HepG2 (cell line): ENCODE measurements around the gene GRAMD1A. TPM values are rescaled to one million over a fixed set of nuclear protein-coding genes. Genes with fewer than 3 reads are reported as not detected.
A peak's percentile ranks its signal among the peaks of the same experiment; 100 is the strongest.

Experiments used
- ELF4 ChIP-seq: sonication (generic); formaldehyde crosslinking; IDR thresholded peaks from 2 replicates; pipeline ENCODE4 v1.5.0; 2020; ENCODE audit warnings: missing genetic modification reagents, mild to moderate bottlenecking, moderate library complexity, borderline replicate concordance
- ELK4 ChIP-seq: sonication (generic); formaldehyde crosslinking; IDR thresholded peaks from 2 replicates; pipeline ENCODE4 v1.9.0; 2021; ENCODE audit warnings: missing genetic modification reagents, borderline replicate concordance
- ESRRA ChIP-seq: sonication (generic); formaldehyde crosslinking; IDR thresholded peaks from 2 replicates; pipeline ENCODE4 v1.5.1; 2020; ENCODE audit warnings: mild to moderate bottlenecking, low read depth, missing genetic modification reagents
- HOMEZ ChIP-seq: IDR thresholded peaks from 2 replicates; pipeline ENCODE4 v1.6.1; 2016; ENCODE audit warnings: low read depth
- KLF9 ChIP-seq: IDR thresholded peaks from 2 replicates; pipeline ENCODE4 v1.6.1; 2016; ENCODE audit warnings: low read depth
- MBD4 ChIP-seq: IDR thresholded peaks from 2 replicates; pipeline ENCODE4 v1.6.1; 2012; ENCODE audit warnings: low read length, inconsistent platforms, borderline replicate concordance
- MED13 ChIP-seq: sonication (generic); formaldehyde crosslinking; IDR thresholded peaks from 2 replicates; pipeline ENCODE4 v1.5.0; 2020; ENCODE audit warnings: missing genetic modification reagents
- REST ChIP-seq, 2 experiments: IDR thresholded peaks; 2 replicates each; pipeline ENCODE4 v1.6.1; 2011 to 2012; ENCODE audit warnings: low read length in 2 of 2, borderline replicate concordance in 1 of 2, low read depth in 1 of 2, mild to moderate bottlenecking in 1 of 2, moderate library complexity in 1 of 2
- REXO4 ChIP-seq: sonication (generic); formaldehyde crosslinking; IDR thresholded peaks from 2 replicates; pipeline ENCODE4 v1.8.0; 2022; ENCODE audit warnings: missing genetic modification reagents, mild to moderate bottlenecking, borderline replicate concordance
- TARDBP ChIP-seq: sonication (generic); formaldehyde crosslinking; IDR thresholded peaks from 2 replicates; pipeline ENCODE4 v1.8.0; 2022; ENCODE audit warnings: mild to moderate bottlenecking, missing genetic modification reagents
- ZFP37 ChIP-seq: sonication (generic); formaldehyde crosslinking; IDR thresholded peaks from 2 replicates; pipeline ENCODE4 v1.4.0; 2020; ENCODE audit warnings: missing genetic modification reagents, borderline replicate concordance
- ZNF124 ChIP-seq: sonication (generic); formaldehyde crosslinking; IDR thresholded peaks from 2 replicates; pipeline ENCODE4 v1.4.0; 2020; ENCODE audit warnings: missing genetic modification reagents
- ZNF281 ChIP-seq: sonication (generic); formaldehyde crosslinking; IDR thresholded peaks from 2 replicates; pipeline ENCODE4 v1.4.0; 2020; ENCODE audit warnings: missing genetic modification reagents, borderline replicate concordance
- ZNF362 ChIP-seq: sonication (generic); formaldehyde crosslinking; IDR thresholded peaks from 2 replicates; pipeline ENCODE4 v1.4.0; 2020; ENCODE audit warnings: missing genetic modification reagents, mild to moderate bottlenecking, borderline replicate concordance
- ZNF776 ChIP-seq: sonication (generic); formaldehyde crosslinking; IDR thresholded peaks from 2 replicates; pipeline ENCODE4 v1.4.0; 2020; ENCODE audit warnings: mild to moderate bottlenecking, missing genetic modification reagents
- ZSCAN30 ChIP-seq: sonication (generic); formaldehyde crosslinking; IDR thresholded peaks from 2 replicates; pipeline ENCODE4 v1.5.0; 2020; ENCODE audit warnings: mild to moderate bottlenecking, missing genetic modification reagents
- polyA plus RNA-seq, 8 experiments: library from polyadenylated mRNA; depleted of rRNA in 3 of 8; stranded (reverse) in 7 of 8; unstranded in 1 of 8; fragments of >200 nt; fragmentation: Illumina TruSeq in 4 of 8; extraction: Trizol in 4 of 8; gene quantifications; 2 replicates each; pipeline versions ENCODE4 v1.2.1 to v1.2.3, GENCODE V29; 2011 to 2016; ENCODE audit warnings: low read depth in 4 of 8, missing spikeins in 1 of 8, mixed read lengths in 1 of 8; ENCODE audit not compliant: insufficient read depth in 1 of 8
- total RNA-seq, 5 experiments: library from RNA; depleted of rRNA; stranded (reverse); fragments of >200 nt; fragmentation: Illumina TruSeq; extraction: Trizol; gene quantifications; 2 replicates each; pipeline ENCODE4 v1.2.3, GENCODE V29; 2016; ENCODE audit warnings: low read depth in 1 of 5
- TF ChIP-seq, protein P1 (sequence below): sonication (generic); formaldehyde crosslinking; IDR thresholded peaks from 2 replicates; pipeline ENCODE4 v1.4.0; 2020; ENCODE audit warnings: mild to moderate bottlenecking, low read depth, missing genetic modification reagents

The GRAMD1A gene
- total and polyA plus RNA-seq, 2 of the 13 experiments (the other 11 are each of a cell fraction or from before 2014, with no cell fraction given) = 14.7 to 181 TPM

DNA sequence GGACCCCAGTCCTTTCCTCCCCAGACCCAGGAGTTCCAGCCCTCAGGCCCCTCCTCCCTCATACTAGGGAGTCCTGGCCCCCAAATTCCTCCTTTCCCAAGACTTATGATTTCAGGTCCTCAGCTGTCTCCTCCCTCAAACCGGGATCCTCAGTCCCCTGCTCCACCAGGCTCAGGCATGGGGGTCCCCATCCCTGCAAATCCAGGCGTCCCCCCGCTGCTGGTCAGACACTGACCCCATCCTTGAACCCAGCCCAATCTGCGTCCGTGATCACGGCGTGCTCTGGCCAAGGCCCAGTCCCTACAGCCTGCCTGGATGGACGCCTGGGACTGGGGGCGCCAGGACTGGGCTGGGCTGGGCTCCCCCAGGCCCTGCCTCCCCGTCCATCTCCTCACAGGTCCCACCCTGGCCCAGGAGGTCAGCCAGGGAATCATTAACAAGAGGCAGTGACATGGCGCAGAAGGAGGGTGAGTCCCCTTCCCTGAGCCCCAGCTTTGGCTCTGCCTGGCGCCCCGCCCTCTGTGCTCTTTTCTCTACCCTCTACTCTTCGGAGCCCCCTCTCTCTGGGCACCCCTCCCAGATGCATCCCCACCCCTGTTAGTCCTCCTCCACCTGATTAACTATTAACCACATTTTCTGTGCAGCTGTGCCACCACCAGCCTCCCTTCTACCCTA lies 42.1 kb downstream of the GRAMD1A start (continued):
- TF ChIP-seq ZNF281 (CRISPR knock-in tag) (peak; percentile 48; the same call in 1 of the 2 replicates), MBD4 (no peak), ELK4 (CRISPR knock-in tag) (no peak), MED13 (CRISPR knock-in tag) (0 out of 2 replicates have a peak, but pooled peaks have one; percentile 43), HOMEZ (0 out of 2 replicates have a peak, but pooled peaks have one; percentile 28), ESRRA (CRISPR knock-in tag) (no peak; the same call in 1 of the 2 replicates), ZNF362 (CRISPR knock-in tag) (no peak), ZNF776 (CRISPR knock-in tag) (no peak), KLF9 (CRISPR knock-in tag) (no peak), TARDBP (CRISPR knock-in tag) (peak; percentile 80; the same call in 1 of the 2 replicates), REST (IDR thresholded peaks at IDR 0.05; ENCODE audit: borderline replicate concordance in 1 of 2, low read depth in 1 of 2, low read length in 2 of 2) (no peak), ELF4 (no peak), ZFP37 (CRISPR knock-in tag) (no peak), ZSCAN30 (CRISPR knock-in tag) (no peak), REXO4 (CRISPR knock-in tag) (no peak), ZNF124 (CRISPR knock-in tag) (no peak)
- TF ChIP-seq, protein P1, sequence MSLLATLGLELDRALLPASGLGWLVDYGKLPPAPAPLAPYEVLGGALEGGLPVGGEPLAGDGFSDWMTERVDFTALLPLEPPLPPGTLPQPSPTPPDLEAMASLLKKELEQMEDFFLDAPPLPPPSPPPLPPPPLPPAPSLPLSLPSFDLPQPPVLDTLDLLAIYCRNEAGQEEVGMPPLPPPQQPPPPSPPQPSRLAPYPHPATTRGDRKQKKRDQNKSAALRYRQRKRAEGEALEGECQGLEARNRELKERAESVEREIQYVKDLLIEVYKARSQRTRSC = no peak
